SK-N-SH (cell line): Measurements from ENCODE around the gene RNF187. TPM values are rescaled to one million over a fixed set of nuclear protein-coding genes. Genes with fewer than 3 reads are reported as not detected.

Source experiments
- CTCF ChIA-PET: fragments of 300-600, 350-600 bp; formaldehyde crosslinking; extraction: SDS; loops from one replicate; lab custom pipeline; 2021; lab: Yijun Ruan, JAX
- POLR2A ChIA-PET: fragments of 350-600 bp; sonication (Branson Sonifier 250); formaldehyde crosslinking; extraction: SDS; loops from one replicate; lab custom pipeline; 2020; ENCODE audit warnings: antibody characterized with exemption, inconsistent platforms; lab: Yijun Ruan, JAX
- DNase-seq: peaks from one replicate; pipeline ENCODE4 v3.0.0; 2012
- H2AFZ ChIP-seq: fragments of 200-600 bp; sonication (generic); 2 replicates; pipeline ENCODE4 v1.8.1; 2016; ENCODE audit warnings: antibody characterized with exemption, mild to moderate bottlenecking, low read depth
- H3F3A ChIP-seq: fragments of 200-600 bp; sonication (generic); replicated peaks from 2 replicates; pipeline ENCODE3; 2016; ENCODE audit warnings: antibody characterized with exemption, mild to moderate bottlenecking; ENCODE audit not compliant: insufficient read depth
- H3K27ac ChIP-seq, 2 experiments: fragments of 200-500 bp in 1 of 2; fragments of 200-600 bp in 1 of 2; sonication (Bioruptor generic) in 1 of 2; sonication (generic), shearing (Covaris generic) in 1 of 2; 2 replicates each; pipeline versions ENCODE4 v1.5.1 to v1.6.1; 2014 to 2016; ENCODE audit warnings: low read depth in 2 of 2, inconsistent platforms in 1 of 2, low read length in 1 of 2, mild to moderate bottlenecking in 1 of 2, mixed read lengths in 1 of 2
- H3K27me3 ChIP-seq: fragments of 200-600 bp; sonication (generic), shearing (Covaris generic); 2 replicates; pipeline ENCODE4 v1.6.1; 2016; ENCODE audit warnings: mixed run types; ENCODE audit not compliant: insufficient read depth
- H3K36me3 ChIP-seq, 2 experiments: fragments of 200-500 bp in 1 of 2; fragments of 200-600 bp in 1 of 2; sonication (Bioruptor generic) in 1 of 2; sonication (generic) in 1 of 2; replicated peaks in 1 of 2; 2 replicates each; pipeline versions ENCODE3 to v1.5.1; 2014 to 2016; ENCODE audit warnings: low read length in 1 of 2, mild to moderate bottlenecking in 1 of 2; ENCODE audit not compliant: insufficient read depth in 2 of 2, control insufficient read depth in 1 of 2
- H3K4me1 ChIP-seq, 2 experiments: fragments of 200-500 bp in 1 of 2; fragments of 200-600 bp in 1 of 2; sonication (Bioruptor generic) in 1 of 2; sonication (generic), shearing (Covaris generic) in 1 of 2; 2 replicates each; pipeline versions ENCODE4 v1.5.1 to v1.6.1; 2014 to 2016; ENCODE audit warnings: low read depth in 1 of 2, low read length in 1 of 2, mixed run types in 1 of 2; ENCODE audit not compliant: insufficient read depth in 2 of 2, control insufficient read depth in 1 of 2
- H3K4me2 ChIP-seq: fragments of 200-600 bp; sonication (generic), shearing (Covaris generic); 2 replicates; pipeline ENCODE4 v1.6.1; 2017; ENCODE audit warnings: mixed run types
- H3K4me3 ChIP-seq, 2 experiments: fragments of 200-500 bp in 1 of 2; fragments of 200-600 bp in 1 of 2; sonication (Bioruptor generic) in 1 of 2; sonication (generic), shearing (Covaris generic) in 1 of 2; 2 replicates each; pipeline versions ENCODE4 v1.5.1 to v1.8.1; 2014 to 2016; ENCODE audit warnings: low read depth in 2 of 2, inconsistent platforms in 1 of 2, low read length in 1 of 2, mild to moderate bottlenecking in 1 of 2, mixed read lengths in 1 of 2, moderate library complexity in 1 of 2
- H3K79me2 ChIP-seq: fragments of 200-600 bp; sonication (generic); 2 replicates; pipeline ENCODE4 v1.8.1; 2017; ENCODE audit warnings: mild to moderate bottlenecking; ENCODE audit not compliant: insufficient read depth
- H3K9ac ChIP-seq: fragments of 200-600 bp; sonication (generic); 2 replicates; pipeline ENCODE4 v1.6.1; 2017; ENCODE audit warnings: mixed run types
- H3K9me2 ChIP-seq: fragments of 200-600 bp; sonication (generic); 2 replicates; pipeline ENCODE4 v1.6.1; 2017; ENCODE audit warnings: mixed run types
- H3K9me3 ChIP-seq: fragments of 200-600 bp; sonication (generic); 2 replicates; pipeline ENCODE4 v1.6.1; 2017; ENCODE audit warnings: mixed run types, mild to moderate bottlenecking, moderate library complexity
- H4K20me1 ChIP-seq: fragments of 200-600 bp; sonication (generic); 2 replicates; pipeline ENCODE4 v1.6.1; 2017; ENCODE audit warnings: mild to moderate bottlenecking, mixed run types; ENCODE audit not compliant: insufficient read depth
- CHD2 ChIP-seq: fragments of 150-350 bp; IDR thresholded peaks from 2 replicates; pipeline ENCODE4 v1.6.1; 2018; ENCODE audit warnings: low read length; ENCODE audit not compliant: partially characterized antibody
- ELF1 ChIP-seq: IDR thresholded peaks from 2 replicates; pipeline ENCODE4 v1.4.0; 2012
- EP300 ChIP-seq, 2 experiments: IDR thresholded peaks; 2 replicates each; pipeline versions ENCODE4 v1.4.0 to v1.6.1; 2012; ENCODE audit warnings: borderline replicate concordance in 1 of 2, low read depth in 1 of 2, low read length in 1 of 2
- FOXJ3 ChIP-seq: sonication (generic); formaldehyde crosslinking; IDR thresholded peaks from 2 replicates; pipeline ENCODE4 v1.5.1; 2020; ENCODE audit warnings: mild to moderate bottlenecking, missing genetic modification reagents
- FOXM1 ChIP-seq: IDR thresholded peaks from 2 replicates; pipeline ENCODE4 v1.4.0; 2012; ENCODE audit warnings: low read depth, mild to moderate bottlenecking
- GABPA ChIP-seq: IDR thresholded peaks from 2 replicates; pipeline ENCODE4 v1.4.0; 2012; ENCODE audit warnings: low read depth, mild to moderate bottlenecking
- GATA2 ChIP-seq: sonication (generic); formaldehyde crosslinking; IDR thresholded peaks from 2 replicates; pipeline ENCODE4 v1.5.0; 2020; ENCODE audit warnings: mild to moderate bottlenecking, missing genetic modification reagents
- JUND ChIP-seq: IDR thresholded peaks from 2 replicates; pipeline ENCODE4 v1.4.0; 2012
- MEF2A ChIP-seq: IDR thresholded peaks from 2 replicates; pipeline ENCODE4 v1.4.0; 2012; ENCODE audit warnings: low read depth, borderline replicate concordance
- MXI1 ChIP-seq: IDR thresholded peaks from 2 replicates; pipeline ENCODE4 v1.6.1; 2012; ENCODE audit warnings: mild to moderate bottlenecking, low read depth, low read length, improper control_type of control experiment
- POLR2AphosphoS5 ChIP-seq: IDR thresholded peaks from 2 replicates; pipeline ENCODE4 v1.6.1; 2012; ENCODE audit warnings: low read depth, low read length
- RAD21 ChIP-seq: IDR thresholded peaks from 2 replicates; pipeline ENCODE4 v1.6.1; 2012; ENCODE audit warnings: mild to moderate bottlenecking, low read length
- RFX5 ChIP-seq: IDR thresholded peaks from 2 replicates; pipeline ENCODE4 v1.6.1; 2012; ENCODE audit warnings: mild to moderate bottlenecking, improper control_type of control experiment, low read length
- RXRA ChIP-seq: IDR thresholded peaks from 2 replicates; pipeline ENCODE4 v1.4.0; 2012; ENCODE audit warnings: low read depth, mild to moderate bottlenecking, borderline replicate concordance
- SIN3A ChIP-seq: IDR thresholded peaks from 2 replicates; pipeline ENCODE4 v1.6.1; 2012; ENCODE audit warnings: low read depth, mild to moderate bottlenecking, low read length, moderate library complexity, borderline replicate concordance
- SMC3 ChIP-seq: IDR thresholded peaks from 2 replicates; pipeline ENCODE4 v1.6.1; 2012; ENCODE audit warnings: low read depth, low read length, improper control_type of control experiment
- TEAD4 ChIP-seq: IDR thresholded peaks from 2 replicates; pipeline ENCODE4 v1.4.0; 2012; ENCODE audit warnings: mild to moderate bottlenecking, borderline replicate concordance; ENCODE audit not compliant: insufficient read depth
- YY1 ChIP-seq: IDR thresholded peaks from 2 replicates; pipeline ENCODE4 v1.4.0; 2012; ENCODE audit warnings: low read depth, mild to moderate bottlenecking
- WGBS: methylation state at CpG from one replicate; pipeline ENCODE4 v1.1.6; 2017; ENCODE audit warnings: low lambda C conversion rate; 5-methylcytosine and 5-hydroxymethylcytosine counted together
- polyA plus RNA-seq, 3 experiments: library from polyadenylated mRNA; depleted of rRNA; stranded (reverse); fragments of >200 nt; gene quantifications; 2 replicates each; pipeline ENCODE4 v1.2.3, GENCODE V29; 2012
- TF ChIP-seq, protein P1 (sequence below): fragments of 200-600 bp; sonication (generic); IDR thresholded peaks from 2 replicates; pipeline ENCODE4 v1.6.1; 2017; ENCODE audit warnings: antibody characterized with exemption, mild to moderate bottlenecking, moderate library complexity
- TF ChIP-seq, protein P2 (sequence below): IDR thresholded peaks from 2 replicates; pipeline ENCODE4 v1.4.0; 2012; ENCODE audit warnings: low read depth, borderline replicate concordance
- TF ChIP-seq, protein P3 (sequence below): fragments of 150-350 bp; IDR thresholded peaks from 2 replicates; pipeline ENCODE4 v1.6.1; 2017; ENCODE audit warnings: antibody characterized with exemption, low read length, low read depth, borderline replicate concordance
- TF ChIP-seq, protein P4 (sequence below): fragments of 150-350 bp; IDR thresholded peaks from 2 replicates; pipeline ENCODE4 v1.6.1; 2016; ENCODE audit warnings: mild to moderate bottlenecking, low read depth, low read length
- TF ChIP-seq, protein P5 (sequence below): IDR thresholded peaks from 2 replicates; pipeline ENCODE4 v1.4.0; 2012; ENCODE audit warnings: low read depth, borderline replicate concordance

Gene RNF187
- polyA plus RNA-seq, 1 of the 3 experiments (the other 2 are of a cell fraction), result 71.1 TPM

DNA sequence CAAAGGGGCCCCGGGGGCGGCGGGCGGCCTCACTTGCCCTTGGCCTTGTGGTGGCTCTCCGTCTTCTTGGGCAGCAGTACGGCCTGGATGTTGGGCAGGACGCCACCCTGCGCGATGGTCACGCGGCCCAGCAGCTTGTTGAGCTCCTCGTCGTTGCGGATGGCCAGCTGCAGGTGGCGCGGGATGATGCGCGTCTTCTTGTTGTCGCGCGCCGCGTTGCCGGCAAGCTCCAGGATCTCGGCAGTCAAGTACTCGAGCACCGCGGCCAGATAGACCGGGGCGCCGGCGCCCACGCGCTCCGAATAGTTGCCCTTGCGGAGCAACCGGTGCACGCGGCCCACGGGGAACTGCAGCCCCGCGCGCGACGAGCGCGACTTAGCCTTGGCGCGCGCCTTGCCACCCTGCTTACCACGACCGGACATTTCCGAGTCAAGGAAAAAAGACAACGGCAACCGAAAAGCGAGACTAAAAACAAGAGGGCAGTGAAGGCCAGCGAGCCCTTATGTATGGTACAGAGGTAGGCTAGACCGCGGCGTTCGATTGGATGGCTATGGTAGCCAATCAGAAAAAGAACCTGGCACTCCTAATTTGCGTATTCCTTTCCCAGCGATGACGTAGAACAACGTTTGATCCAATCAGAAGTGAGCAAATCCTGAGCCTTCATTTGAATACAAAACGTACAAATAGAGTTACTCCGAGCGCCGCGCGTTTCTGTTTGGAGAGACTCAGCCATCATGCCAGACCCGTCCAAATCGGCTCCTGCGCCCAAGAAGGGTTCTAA, 29.6 kb upstream of the RNF187 start:
- H3K27ac ChIP-seq, result peak overlapping the region; percentile 82 to 96
- ChIA-PET POLR2A (interaction anchor here (0.7 to 1.9 kb wide), 18 partner anchors 8 to 1138 kb away, joined by 3 to 19 read pairs (median 3); partner anchors contain the start of genes GUK1, IBA57, RNF187 and TRIM11), CTCF (interaction anchor here (0.7 to 4.4 kb wide), 10 partner anchors 12 to 195 kb away, joined by 3 to 20 read pairs (median 3); no protein-coding TSS in a partner anchor)
- H3K9me2 ChIP-seq, result no peaks in the 10 kb centered on the region
- peak overlapping the region; percentile 78 to 88 for H3K4me3 ChIP-seq
- DNase-seq, result peak; percentile 95
- peak overlapping the region; percentile 95 for H3K4me2 ChIP-seq
- peaks cover 3 to 4% of the 10 kb centered on the region in 2 experiments for H3K36me3 ChIP-seq
- peak overlapping the region; percentile 72 for H2AFZ ChIP-seq
- no peaks in the 10 kb centered on the region for H3K9me3 ChIP-seq
- H4K20me1 ChIP-seq, result no peaks in the 10 kb centered on the region
- H3F3A ChIP-seq, result peaks cover 24% of the 10 kb centered on the region
- H3K4me1 ChIP-seq, result peaks cover 0 to 18% of the 10 kb centered on the region in 2 experiments; a peak in 2 of 4 replicates
- H3K9ac ChIP-seq, result peak overlapping the region; percentile 76
- peaks cover 30% of the 10 kb centered on the region for H3K79me2 ChIP-seq
- 27% methylated on average over 31 of the region's 74 CpGs for WGBS
- H3K27me3 ChIP-seq, result no peaks in the 10 kb centered on the region
- TF ChIP-seq GABPA, result no peak
- peak; percentile 79 for TF ChIP-seq MXI1
- TF ChIP-seq FOXM1, result 0 out of 2 replicates have a peak, but pooled peaks have one; percentile 28
- TF ChIP-seq ELF1, result no peak
- TF ChIP-seq, protein P1, sequence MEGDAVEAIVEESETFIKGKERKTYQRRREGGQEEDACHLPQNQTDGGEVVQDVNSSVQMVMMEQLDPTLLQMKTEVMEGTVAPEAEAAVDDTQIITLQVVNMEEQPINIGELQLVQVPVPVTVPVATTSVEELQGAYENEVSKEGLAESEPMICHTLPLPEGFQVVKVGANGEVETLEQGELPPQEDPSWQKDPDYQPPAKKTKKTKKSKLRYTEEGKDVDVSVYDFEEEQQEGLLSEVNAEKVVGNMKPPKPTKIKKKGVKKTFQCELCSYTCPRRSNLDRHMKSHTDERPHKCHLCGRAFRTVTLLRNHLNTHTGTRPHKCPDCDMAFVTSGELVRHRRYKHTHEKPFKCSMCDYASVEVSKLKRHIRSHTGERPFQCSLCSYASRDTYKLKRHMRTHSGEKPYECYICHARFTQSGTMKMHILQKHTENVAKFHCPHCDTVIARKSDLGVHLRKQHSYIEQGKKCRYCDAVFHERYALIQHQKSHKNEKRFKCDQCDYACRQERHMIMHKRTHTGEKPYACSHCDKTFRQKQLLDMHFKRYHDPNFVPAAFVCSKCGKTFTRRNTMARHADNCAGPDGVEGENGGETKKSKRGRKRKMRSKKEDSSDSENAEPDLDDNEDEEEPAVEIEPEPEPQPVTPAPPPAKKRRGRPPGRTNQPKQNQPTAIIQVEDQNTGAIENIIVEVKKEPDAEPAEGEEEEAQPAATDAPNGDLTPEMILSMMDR, result peak; percentile 43
- TF ChIP-seq POLR2AphosphoS5, result peak; percentile 99
- no peak for TF ChIP-seq MEF2A
- TF ChIP-seq, protein P2, sequence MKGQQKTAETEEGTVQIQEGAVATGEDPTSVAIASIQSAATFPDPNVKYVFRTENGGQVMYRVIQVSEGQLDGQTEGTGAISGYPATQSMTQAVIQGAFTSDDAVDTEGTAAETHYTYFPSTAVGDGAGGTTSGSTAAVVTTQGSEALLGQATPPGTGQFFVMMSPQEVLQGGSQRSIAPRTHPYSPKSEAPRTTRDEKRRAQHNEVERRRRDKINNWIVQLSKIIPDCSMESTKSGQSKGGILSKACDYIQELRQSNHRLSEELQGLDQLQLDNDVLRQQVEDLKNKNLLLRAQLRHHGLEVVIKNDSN, result peak; percentile 73; the same call in 1 of the 2 replicates
- peak; percentile 63; the same call in 1 of the 2 replicates for TF ChIP-seq FOXJ3 (CRISPR knock-in tag)
- TF ChIP-seq TEAD4, result peak; percentile 42; the same call in 1 of the 2 replicates
- TF ChIP-seq EP300 (IDR thresholded peaks at IDR 0.05; ENCODE audit: borderline replicate concordance in 1 of 2, low read depth in 1 of 2, low read length in 1 of 2), result no peak
- no peak for TF ChIP-seq RAD21
- TF ChIP-seq, protein P3, sequence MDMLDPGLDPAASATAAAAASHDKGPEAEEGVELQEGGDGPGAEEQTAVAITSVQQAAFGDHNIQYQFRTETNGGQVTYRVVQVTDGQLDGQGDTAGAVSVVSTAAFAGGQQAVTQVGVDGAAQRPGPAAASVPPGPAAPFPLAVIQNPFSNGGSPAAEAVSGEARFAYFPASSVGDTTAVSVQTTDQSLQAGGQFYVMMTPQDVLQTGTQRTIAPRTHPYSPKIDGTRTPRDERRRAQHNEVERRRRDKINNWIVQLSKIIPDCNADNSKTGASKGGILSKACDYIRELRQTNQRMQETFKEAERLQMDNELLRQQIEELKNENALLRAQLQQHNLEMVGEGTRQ, result no peak; the same call in 1 of the 2 replicates
- TF ChIP-seq GATA2, result no peak
- TF ChIP-seq, protein P4, sequence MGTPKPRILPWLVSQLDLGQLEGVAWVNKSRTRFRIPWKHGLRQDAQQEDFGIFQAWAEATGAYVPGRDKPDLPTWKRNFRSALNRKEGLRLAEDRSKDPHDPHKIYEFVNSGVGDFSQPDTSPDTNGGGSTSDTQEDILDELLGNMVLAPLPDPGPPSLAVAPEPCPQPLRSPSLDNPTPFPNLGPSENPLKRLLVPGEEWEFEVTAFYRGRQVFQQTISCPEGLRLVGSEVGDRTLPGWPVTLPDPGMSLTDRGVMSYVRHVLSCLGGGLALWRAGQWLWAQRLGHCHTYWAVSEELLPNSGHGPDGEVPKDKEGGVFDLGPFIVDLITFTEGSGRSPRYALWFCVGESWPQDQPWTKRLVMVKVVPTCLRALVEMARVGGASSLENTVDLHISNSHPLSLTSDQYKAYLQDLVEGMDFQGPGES, result peak; percentile 63; the same call in 1 of the 2 replicates
- peak; percentile 65; the same call in 1 of the 2 replicates for TF ChIP-seq RFX5
- TF ChIP-seq SMC3, result no peak
- no peak for TF ChIP-seq JUND
- no peak; the same call in 1 of the 2 replicates for TF ChIP-seq SIN3A
- TF ChIP-seq CHD2, result peak; percentile 82
- TF ChIP-seq, protein P5, sequence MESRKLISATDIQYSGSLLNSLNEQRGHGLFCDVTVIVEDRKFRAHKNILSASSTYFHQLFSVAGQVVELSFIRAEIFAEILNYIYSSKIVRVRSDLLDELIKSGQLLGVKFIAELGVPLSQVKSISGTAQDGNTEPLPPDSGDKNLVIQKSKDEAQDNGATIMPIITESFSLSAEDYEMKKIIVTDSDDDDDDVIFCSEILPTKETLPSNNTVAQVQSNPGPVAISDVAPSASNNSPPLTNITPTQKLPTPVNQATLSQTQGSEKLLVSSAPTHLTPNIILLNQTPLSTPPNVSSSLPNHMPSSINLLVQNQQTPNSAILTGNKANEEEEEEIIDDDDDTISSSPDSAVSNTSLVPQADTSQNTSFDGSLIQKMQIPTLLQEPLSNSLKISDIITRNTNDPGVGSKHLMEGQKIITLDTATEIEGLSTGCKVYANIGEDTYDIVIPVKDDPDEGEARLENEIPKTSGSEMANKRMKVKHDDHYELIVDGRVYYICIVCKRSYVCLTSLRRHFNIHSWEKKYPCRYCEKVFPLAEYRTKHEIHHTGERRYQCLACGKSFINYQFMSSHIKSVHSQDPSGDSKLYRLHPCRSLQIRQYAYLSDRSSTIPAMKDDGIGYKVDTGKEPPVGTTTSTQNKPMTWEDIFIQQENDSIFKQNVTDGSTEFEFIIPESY, result 0 out of 2 replicates have a peak, but pooled peaks have one; percentile 37
- no peak for TF ChIP-seq RXRA
- peak; percentile 1 for TF ChIP-seq YY1
